HEK293 (cell line): Measurements from ENCODE around the gene BPIFB2.
"Not testable (repeated sequence)": the region's sequence is repeated elsewhere in the genome, so short reads cannot be mapped to it uniquely, and the experiment has no call there.

Source experiments
- CTCF ChIA-PET: fragments of 350-600 bp; formaldehyde crosslinking; extraction: SDS; loops from one replicate; lab custom pipeline; 2021; ENCODE audit warnings: antibody characterized with exemption; lab: Yijun Ruan, JAX
- POLR2A ChIA-PET: fragments of 300-600 bp; formaldehyde crosslinking; extraction: SDS; loops from one replicate; lab custom pipeline; 2020; ENCODE audit warnings: antibody characterized with exemption, inconsistent platforms; lab: Yijun Ruan, JAX
- H3K27ac ChIP-seq: fragments of 200-500 bp; sonication (Bioruptor generic); 2 replicates; pipeline ENCODE4 v1.5.1; 2014; ENCODE audit warnings: low read depth, low read length, control low read depth, inconsistent platforms; ENCODE audit errors: extremely low read depth
- H3K36me3 ChIP-seq, 2 experiments: fragments of 200-500 bp in 1 of 2; sonication (Bioruptor generic) in 1 of 2; 1 replicate in 1 of 2; 2 replicates in 1 of 2; pipeline ENCODE4 v1.5.1; 2014 to 2017; ENCODE audit warnings: inconsistent platforms in 2 of 2, low read length in 2 of 2; ENCODE audit not compliant: control insufficient read depth in 2 of 2, insufficient read depth in 1 of 2
- H3K4me1 ChIP-seq: fragments of 200-500 bp; sonication (Bioruptor generic); 2 replicates; pipeline ENCODE4 v1.5.1; 2014; ENCODE audit warnings: mild to moderate bottlenecking, low read length, inconsistent platforms; ENCODE audit not compliant: control insufficient read depth, insufficient read depth
- H3K4me3 ChIP-seq: 2 replicates; pipeline ENCODE4 v1.5.1; 2011; ENCODE audit warnings: low read depth, mild to moderate bottlenecking, control low read depth, low read length, moderate library complexity
- H3K9me3 ChIP-seq: fragments of 200-500 bp; sonication (Bioruptor generic); 2 replicates; pipeline ENCODE4 v1.5.1; 2014; ENCODE audit warnings: low read depth, low read length, inconsistent platforms; ENCODE audit not compliant: control insufficient read depth, insufficient read depth
- EGR2 ChIP-seq: fragments of 450-650 bp; formaldehyde crosslinking; IDR thresholded peaks from 2 replicates; pipeline ENCODE4 v1.5.1; 2016; ENCODE audit warnings: low read depth, missing biosample characterization, missing genetic modification characterization
- KLF1 ChIP-seq: fragments of 450-650 bp; formaldehyde crosslinking; IDR thresholded peaks from 2 replicates; pipeline ENCODE4 v1.5.1; 2016; ENCODE audit warnings: missing biosample characterization, missing genetic modification characterization
- MEIS1 ChIP-seq: sonication (generic); formaldehyde crosslinking; IDR thresholded peaks from 2 replicates; pipeline ENCODE4 v1.8.1; 2022; ENCODE audit warnings: missing genetic modification reagents, mild to moderate bottlenecking, borderline replicate concordance
- REPIN1 ChIP-seq: fragments of 450-650 bp; formaldehyde crosslinking; IDR thresholded peaks from 2 replicates; pipeline ENCODE4 v1.5.1; 2017; ENCODE audit warnings: missing biosample characterization, missing genetic modification characterization, low read depth
- SCRT2 ChIP-seq: fragments of 450-650 bp; formaldehyde crosslinking; IDR thresholded peaks from 2 replicates; pipeline ENCODE4 v1.5.1; 2016; ENCODE audit warnings: missing biosample characterization, missing genetic modification characterization
- ZBTB17 ChIP-seq: fragments of 450-650 bp; formaldehyde crosslinking; IDR thresholded peaks from 2 replicates; pipeline ENCODE4 v1.5.1; 2016; ENCODE audit warnings: missing biosample characterization, missing genetic modification characterization
- ZBTB20 ChIP-seq: fragments of 450-650 bp; formaldehyde crosslinking; IDR thresholded peaks from 2 replicates; pipeline ENCODE4 v1.5.1; 2016; ENCODE audit warnings: missing biosample characterization, missing genetic modification characterization
- ZBTB48 ChIP-seq: fragments of 450-650 bp; formaldehyde crosslinking; IDR thresholded peaks from 2 replicates; pipeline ENCODE4 v1.5.1; 2016; ENCODE audit warnings: missing biosample characterization, missing genetic modification characterization
- ZEB2 ChIP-seq: fragments of 450-650 bp; formaldehyde crosslinking; IDR thresholded peaks from 2 replicates; pipeline ENCODE4 v1.5.1; 2016; ENCODE audit warnings: missing biosample characterization, missing genetic modification characterization
- ZNF157 ChIP-seq: fragments of 450-650 bp; formaldehyde crosslinking; IDR thresholded peaks from 2 replicates; pipeline ENCODE4 v1.5.1; 2016; ENCODE audit warnings: missing biosample characterization, missing genetic modification characterization
- ZNF16 ChIP-seq: fragments of 450-650 bp; formaldehyde crosslinking; IDR thresholded peaks from 2 replicates; pipeline ENCODE4 v1.5.1; 2016; ENCODE audit warnings: low read depth, missing biosample characterization, missing genetic modification characterization
- ZNF248 ChIP-seq: fragments of 450-650 bp; formaldehyde crosslinking; IDR thresholded peaks from 2 replicates; pipeline ENCODE4 v1.5.1; 2017; ENCODE audit warnings: missing biosample characterization, missing genetic modification characterization
- ZNF324 ChIP-seq: fragments of 450-650 bp; formaldehyde crosslinking; IDR thresholded peaks from 2 replicates; pipeline ENCODE4 v1.5.1; 2016; ENCODE audit warnings: missing biosample characterization, missing genetic modification characterization
- ZNF530 ChIP-seq: fragments of 450-650 bp; formaldehyde crosslinking; IDR thresholded peaks from 2 replicates; pipeline ENCODE4 v1.5.1; 2016; ENCODE audit warnings: low read depth, missing biosample characterization, missing genetic modification characterization
- ZNF629 ChIP-seq: fragments of 450-650 bp; formaldehyde crosslinking; IDR thresholded peaks from 2 replicates; pipeline ENCODE4 v1.5.1; 2017; ENCODE audit warnings: missing biosample characterization, missing genetic modification characterization
- ZNF677 ChIP-seq: fragments of 450-650 bp; IDR thresholded peaks from 2 replicates; pipeline ENCODE4 v1.5.0; 2018; ENCODE audit warnings: missing biosample characterization, mild to moderate bottlenecking, missing genetic modification characterization, moderate library complexity
- ZSCAN16 ChIP-seq: fragments of 450-650 bp; formaldehyde crosslinking; IDR thresholded peaks from 2 replicates; pipeline ENCODE4 v1.5.1; 2016; ENCODE audit warnings: missing biosample characterization, missing genetic modification characterization
- ZXDB ChIP-seq: fragments of 450-650 bp; formaldehyde crosslinking; IDR thresholded peaks from 2 replicates; pipeline ENCODE4 v1.5.1; 2016; ENCODE audit warnings: missing biosample characterization, missing genetic modification characterization
- TF ChIP-seq, protein P1 (sequence below): fragments of 450-650 bp; formaldehyde crosslinking; IDR thresholded peaks from 2 replicates; pipeline ENCODE4 v1.5.1; 2016; ENCODE audit warnings: missing biosample characterization, missing genetic modification characterization
- TF ChIP-seq, protein P2 (sequence below): fragments of 450-650 bp; formaldehyde crosslinking; IDR thresholded peaks from 2 replicates; pipeline ENCODE4 v1.5.1; 2016; ENCODE audit warnings: missing biosample characterization, missing genetic modification characterization
- TF ChIP-seq, protein P3 (sequence below): fragments of 450-650 bp; formaldehyde crosslinking; IDR thresholded peaks from 2 replicates; pipeline ENCODE4 v1.5.1; 2016; ENCODE audit warnings: missing biosample characterization, missing genetic modification characterization

Gene BPIFB2

DNA sequence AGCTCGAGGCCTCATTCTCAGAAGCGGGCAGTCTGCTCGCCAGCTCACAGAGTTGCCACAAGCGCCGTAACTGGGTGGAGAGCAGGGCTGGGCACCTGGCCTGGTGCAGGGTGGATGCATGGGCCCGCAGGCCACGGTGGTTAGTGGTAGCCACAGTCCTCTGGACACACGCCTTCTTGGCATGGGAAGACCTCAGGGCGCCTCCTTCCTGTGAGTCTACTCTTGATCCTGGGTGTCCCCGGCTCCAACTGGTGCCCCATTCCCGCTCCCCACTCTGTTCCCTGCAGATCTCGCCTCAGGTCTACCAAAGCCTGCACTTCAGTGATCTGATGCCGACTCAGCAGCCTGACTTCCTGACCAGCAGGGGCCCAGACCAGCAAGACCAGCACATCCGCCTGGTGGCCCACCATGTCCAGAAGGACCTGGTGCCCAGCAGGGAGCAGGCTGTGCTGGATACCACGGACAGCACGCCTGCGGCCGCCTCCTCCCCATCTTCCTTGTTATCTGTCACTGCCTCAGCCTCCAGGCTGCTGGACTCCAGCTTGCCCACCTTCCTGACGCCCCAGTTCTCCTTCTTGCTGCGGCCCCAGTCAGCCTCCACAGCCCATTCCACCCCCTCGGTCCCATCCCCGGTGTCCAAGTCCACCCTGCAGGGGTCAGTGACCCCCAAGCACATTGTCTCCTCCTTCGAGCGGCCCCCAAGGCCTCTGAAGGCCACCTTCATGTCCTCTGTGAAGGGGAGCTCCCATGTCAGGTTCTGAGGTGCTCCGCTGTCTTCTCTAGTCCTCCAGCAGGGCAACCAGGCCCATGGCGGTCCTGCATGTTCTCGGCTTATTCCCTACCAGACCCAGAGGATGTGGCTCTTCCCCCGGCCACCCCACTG is 46.4 kb upstream of the BPIFB2 start:
- Histone ChIP-seq H3K4me3 (no peak overlapping the region), H3K27ac (no peak overlapping the region), H3K36me3 (no peaks in the 10 kb centered on the region), H3K4me1 (no peaks in the 10 kb centered on the region), H3K9me3 (no peaks in the 10 kb centered on the region)
- POLR2A ChIA-PET = no interaction called here
- TF ChIP-seq, protein P1, sequence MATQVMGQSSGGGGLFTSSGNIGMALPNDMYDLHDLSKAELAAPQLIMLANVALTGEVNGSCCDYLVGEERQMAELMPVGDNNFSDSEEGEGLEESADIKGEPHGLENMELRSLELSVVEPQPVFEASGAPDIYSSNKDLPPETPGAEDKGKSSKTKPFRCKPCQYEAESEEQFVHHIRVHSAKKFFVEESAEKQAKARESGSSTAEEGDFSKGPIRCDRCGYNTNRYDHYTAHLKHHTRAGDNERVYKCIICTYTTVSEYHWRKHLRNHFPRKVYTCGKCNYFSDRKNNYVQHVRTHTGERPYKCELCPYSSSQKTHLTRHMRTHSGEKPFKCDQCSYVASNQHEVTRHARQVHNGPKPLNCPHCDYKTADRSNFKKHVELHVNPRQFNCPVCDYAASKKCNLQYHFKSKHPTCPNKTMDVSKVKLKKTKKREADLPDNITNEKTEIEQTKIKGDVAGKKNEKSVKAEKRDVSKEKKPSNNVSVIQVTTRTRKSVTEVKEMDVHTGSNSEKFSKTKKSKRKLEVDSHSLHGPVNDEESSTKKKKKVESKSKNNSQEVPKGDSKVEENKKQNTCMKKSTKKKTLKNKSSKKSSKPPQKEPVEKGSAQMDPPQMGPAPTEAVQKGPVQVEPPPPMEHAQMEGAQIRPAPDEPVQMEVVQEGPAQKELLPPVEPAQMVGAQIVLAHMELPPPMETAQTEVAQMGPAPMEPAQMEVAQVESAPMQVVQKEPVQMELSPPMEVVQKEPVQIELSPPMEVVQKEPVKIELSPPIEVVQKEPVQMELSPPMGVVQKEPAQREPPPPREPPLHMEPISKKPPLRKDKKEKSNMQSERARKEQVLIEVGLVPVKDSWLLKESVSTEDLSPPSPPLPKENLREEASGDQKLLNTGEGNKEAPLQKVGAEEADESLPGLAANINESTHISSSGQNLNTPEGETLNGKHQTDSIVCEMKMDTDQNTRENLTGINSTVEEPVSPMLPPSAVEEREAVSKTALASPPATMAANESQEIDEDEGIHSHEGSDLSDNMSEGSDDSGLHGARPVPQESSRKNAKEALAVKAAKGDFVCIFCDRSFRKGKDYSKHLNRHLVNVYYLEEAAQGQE (tag by site-specific recombination) = peak; percentile 60; the same call in 1 of the 2 replicates
- TF ChIP-seq ZSCAN16 (tag by site-specific recombination) = no peak
- CTCF ChIA-PET = interaction anchor here (1.0 kb wide), 1 partner anchor 59 kb away, joined by 3 read pairs; no protein-coding TSS in a partner anchor

DNA sequence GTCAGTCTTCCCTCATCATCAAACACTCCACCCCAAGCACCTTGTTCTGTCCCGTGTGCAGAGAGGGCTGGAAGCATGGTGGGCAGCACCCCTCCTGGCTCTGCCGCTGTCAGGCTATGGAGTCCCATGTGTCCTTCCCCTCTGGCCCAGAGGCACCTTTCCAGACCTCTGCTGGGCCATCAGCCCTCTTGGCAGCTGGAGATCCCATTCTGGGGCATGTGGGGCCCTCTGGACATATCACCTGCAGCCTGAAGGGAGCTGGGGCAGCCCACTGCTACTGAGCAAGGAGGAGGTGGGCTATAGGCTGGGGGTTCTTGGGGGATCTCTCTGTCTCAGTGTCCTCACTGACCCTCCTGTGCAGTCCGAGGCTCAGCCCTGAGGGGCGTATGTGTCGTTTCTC is 45.5 kb upstream of the BPIFB2 start:
- Histone ChIP-seq H3K4me3 (no peak overlapping the region), H3K27ac (no peak overlapping the region), H3K4me1 (no peaks in the 10 kb centered on the region), H3K9me3 (no peaks in the 10 kb centered on the region), H3K36me3 (no peaks in the 10 kb centered on the region)
- POLR2A ChIA-PET = no interaction called here
- CTCF ChIA-PET = interaction anchor here (1.0 kb wide), 1 partner anchor 60 kb away, joined by 3 read pairs; no protein-coding TSS in a partner anchor
- TF ChIP-seq ZNF677 (tag by site-specific recombination) (no peak), ZBTB20 (no peak), ZNF530 (no peak), KLF1 (no peak), SCRT2 (tag by site-specific recombination) (no peak), REPIN1 (tag by site-specific recombination) (no peak), ZNF157 (no peak), ZBTB17 (no peak), ZEB2 (tag by site-specific recombination) (no peak), EGR2 (tag by site-specific recombination) (no peak), ZNF248 (tag by site-specific recombination) (no peak), MEIS1 (CRISPR knock-in tag) (no peak), ZXDB (tag by site-specific recombination) (no peak), ZBTB48 (tag by site-specific recombination) (no peak), ZNF16 (tag by site-specific recombination) (no peak), ZNF324 (no peak), ZNF629 (no peak)
- TF ChIP-seq, protein P2, sequence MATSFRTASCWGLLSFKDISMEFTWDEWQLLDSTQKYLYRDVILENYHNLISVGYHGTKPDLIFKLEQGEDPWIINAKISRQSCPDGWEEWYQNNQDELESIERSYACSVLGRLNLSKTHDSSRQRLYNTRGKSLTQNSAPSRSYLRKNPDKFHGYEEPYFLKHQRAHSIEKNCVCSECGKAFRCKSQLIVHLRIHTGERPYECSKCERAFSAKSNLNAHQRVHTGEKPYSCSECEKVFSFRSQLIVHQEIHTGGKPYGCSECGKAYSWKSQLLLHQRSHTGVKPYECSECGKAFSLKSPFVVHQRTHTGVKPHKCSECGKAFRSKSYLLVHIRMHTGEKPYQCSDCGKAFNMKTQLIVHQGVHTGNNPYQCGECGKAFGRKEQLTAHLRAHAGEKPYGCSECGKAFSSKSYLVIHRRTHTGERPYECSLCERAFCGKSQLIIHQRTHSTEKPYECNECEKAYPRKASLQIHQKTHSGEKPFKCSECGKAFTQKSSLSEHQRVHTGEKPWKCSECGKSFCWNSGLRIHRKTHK (tag by site-specific recombination) = no peak
- TF ChIP-seq, protein P3, sequence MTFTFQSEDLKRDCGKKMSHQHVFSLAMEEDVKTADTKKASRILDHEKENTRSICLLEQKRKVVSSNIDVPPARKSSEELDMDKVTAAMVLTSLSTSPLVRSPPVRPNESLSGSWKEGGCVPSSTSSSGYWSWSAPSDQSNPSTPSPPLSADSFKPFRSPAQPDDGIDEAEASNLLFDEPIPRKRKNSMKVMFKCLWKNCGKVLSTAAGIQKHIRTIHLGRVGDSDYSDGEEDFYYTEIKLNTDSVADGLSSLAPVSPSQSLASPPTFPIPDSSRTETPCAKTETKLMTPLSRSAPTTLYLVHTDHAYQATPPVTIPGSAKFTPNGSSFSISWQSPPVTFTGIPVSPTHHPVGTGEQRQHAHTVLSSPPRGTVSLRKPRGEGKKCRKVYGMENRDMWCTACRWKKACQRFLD (tag by site-specific recombination) = no peak
- TF ChIP-seq, all 188 proteins: peak for 0

DNA sequence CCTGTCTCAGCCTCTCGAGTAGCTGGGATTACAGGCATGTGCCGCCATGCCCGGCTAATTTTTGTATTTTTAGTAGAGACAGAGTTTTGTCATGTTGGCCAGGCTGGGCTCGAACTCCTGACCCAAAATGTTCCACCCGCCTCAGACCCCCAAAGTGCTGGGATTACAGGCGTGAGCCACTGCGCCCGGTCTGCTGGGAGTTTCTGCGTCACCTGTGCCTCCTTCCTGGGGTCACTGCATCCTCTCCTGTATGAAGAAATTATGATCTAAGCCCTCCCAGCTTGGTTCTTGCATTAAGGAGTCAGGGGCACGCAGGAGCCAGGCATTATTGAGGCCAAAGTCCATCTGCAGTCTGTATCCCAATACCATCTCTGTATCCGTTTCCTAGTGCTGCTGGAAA is 44.9 kb upstream of the BPIFB2 start:
- H3K4me3 ChIP-seq, H3K36me3 ChIP-seq, H3K4me1 ChIP-seq, H3K27ac ChIP-seq, H3K9me3 ChIP-seq, POLR2A ChIA-PET: not testable (repeated sequence)
- CTCF ChIA-PET = interaction anchor here (0.7 kb wide), 1 partner anchor 128 kb away, joined by 3 read pairs; no protein-coding TSS in a partner anchor
